ENCODE data around the gene ZCCHC10.
"Not testable (repeated sequence)": the region's sequence is repeated elsewhere in the genome, so short reads cannot be mapped to it uniquely, and the experiment has no call there.

ZCCHC10 gene

GRCh38 chr5:133041910-133042309 lies 15.6 kb upstream of the ZCCHC10 start:
- peak; percentile 23 for DNase-seq (ENCODE audit: low spot score)

GRCh38 chr5:133041157-133041784 lies 14.9 kb upstream of the ZCCHC10 start:
- DNase-seq (ENCODE audit: low spot score) = no peak

GRCh38 chr5:133036677-133037076 lies 10.3 kb upstream of the ZCCHC10 start:
- DNase-seq (ENCODE audit: low spot score) = not testable (repeated sequence)

GRCh38 chr5:133035224-133035623 lies 8.9 kb upstream of the ZCCHC10 start:
- DNase-seq (ENCODE audit: low spot score) = no peak

GRCh38 chr5:133034064-133034463 lies 7.7 kb upstream of the ZCCHC10 start:
- DNase-seq (ENCODE audit: low spot score) = no peak

GRCh38 chr5:133032852-133033742 lies 6.7 kb upstream of the ZCCHC10 start:
- DNase-seq (ENCODE audit: low spot score) = no peak

GRCh38 chr5:133030343-133031005 lies 4.1 kb upstream of the ZCCHC10 start:
- no peak for DNase-seq (ENCODE audit: low spot score)

- no peak for DNase-seq (ENCODE audit: low spot score)
These were observed 3.1 kb upstream of the ZCCHC10 start for GRCh38 chr5:133029416-133029815.

GRCh38 chr5:133026664-133027153 lies 360 bp upstream of the ZCCHC10 start:
- DNase-seq (ENCODE audit: low spot score) = no peak

- not testable (repeated sequence) for DNase-seq (ENCODE audit: low spot score)
These were observed 6.9 kb downstream of the ZCCHC10 start for GRCh38 chr5:133019471-133019870.

GRCh38 chr5:133017964-133018363 lies 8.4 kb downstream of the ZCCHC10 start:
- DNase-seq (ENCODE audit: low spot score) = no peak

- no peak for DNase-seq (ENCODE audit: low spot score)
These were observed 10.9 kb downstream of the ZCCHC10 start for GRCh38 chr5:133015466-133015865.

GRCh38 chr5:133008455-133008854 lies 17.9 kb downstream of the ZCCHC10 start:
- not testable (repeated sequence) for DNase-seq (ENCODE audit: low spot score)

GRCh38 chr5:133006653-133007052 lies 19.7 kb downstream of the ZCCHC10 start:
- no peak for DNase-seq (ENCODE audit: low spot score)

GRCh38 chr5:132999246-132999645 lies 27.1 kb downstream of the ZCCHC10 start:
- DNase-seq (ENCODE audit: low spot score) = no peak

GRCh38 chr5:132998556-132998955 lies 27.8 kb downstream of the ZCCHC10 start:
- DNase-seq (ENCODE audit: low spot score) = no peak

GRCh38 chr5:132996307-132996706 lies 30.0 kb downstream of the ZCCHC10 start:
- DNase-seq (ENCODE audit: low spot score) = no peak

GRCh38 chr5:132987531-132988408 lies 38.6 kb downstream of the ZCCHC10 start:
- DNase-seq (ENCODE audit: low spot score) = no peak

- not testable (repeated sequence) for DNase-seq (ENCODE audit: low spot score)
These were observed 43.4 kb downstream of the ZCCHC10 start for GRCh38 chr5:132982971-132983370.

GRCh38 chr5:132981288-132981687 lies 45.1 kb downstream of the ZCCHC10 start:
- DNase-seq (ENCODE audit: low spot score) = no peak

- DNase-seq (ENCODE audit: low spot score) = no peak
These were observed 46.4 kb downstream of the ZCCHC10 start for GRCh38 chr5:132979976-132980375.
